ENCODE data around the gene KRT9.
"Not testable (repeated sequence)": the region's sequence is repeated elsewhere in the genome, so short reads cannot be mapped to it uniquely, and the experiment has no call there.

Gene KRT9

DNA sequence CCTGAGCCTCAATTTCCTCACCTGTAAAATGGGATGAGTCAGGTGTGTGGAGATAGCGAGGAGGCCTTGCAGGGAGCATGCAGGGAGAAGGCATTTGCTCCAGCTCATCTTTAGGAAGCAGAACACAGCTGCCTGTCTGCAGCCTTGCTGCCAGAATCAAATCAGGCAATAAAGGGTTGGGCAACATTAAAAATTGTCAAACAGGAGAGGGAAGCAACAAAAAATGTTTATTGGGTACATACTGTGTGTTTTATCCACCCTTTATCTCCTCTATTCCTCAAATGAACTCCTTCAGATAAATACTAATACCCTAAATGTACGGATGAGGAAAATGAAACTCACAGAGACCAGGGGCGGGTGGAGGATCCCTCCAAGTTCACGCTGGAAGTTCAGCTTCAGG lies 28.5 kb upstream of the KRT9 start:
- DNase-seq (ENCODE audit: low read depth): no peak

DNA sequence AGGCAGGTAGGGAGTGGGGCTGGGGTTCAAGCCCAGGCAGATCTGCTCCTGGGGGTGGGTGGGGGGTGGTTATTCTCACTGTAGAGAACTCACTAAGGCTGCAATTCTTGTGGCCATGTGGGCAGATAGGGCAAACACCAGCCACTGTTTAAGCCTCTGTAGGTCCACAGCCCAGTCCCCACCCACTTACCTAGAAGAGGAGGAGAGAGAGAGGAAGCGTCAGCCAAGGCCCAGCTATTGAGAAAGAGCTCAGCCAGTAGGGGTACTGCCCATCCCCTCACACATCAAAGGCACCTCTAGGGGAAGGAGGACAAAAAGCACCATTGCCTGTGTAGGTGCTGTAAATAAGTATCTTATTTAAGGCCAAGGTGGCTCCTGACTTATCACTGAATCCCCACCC lies 27.8 kb upstream of the KRT9 start:
- no peak for DNase-seq (ENCODE audit: low read depth)

DNA sequence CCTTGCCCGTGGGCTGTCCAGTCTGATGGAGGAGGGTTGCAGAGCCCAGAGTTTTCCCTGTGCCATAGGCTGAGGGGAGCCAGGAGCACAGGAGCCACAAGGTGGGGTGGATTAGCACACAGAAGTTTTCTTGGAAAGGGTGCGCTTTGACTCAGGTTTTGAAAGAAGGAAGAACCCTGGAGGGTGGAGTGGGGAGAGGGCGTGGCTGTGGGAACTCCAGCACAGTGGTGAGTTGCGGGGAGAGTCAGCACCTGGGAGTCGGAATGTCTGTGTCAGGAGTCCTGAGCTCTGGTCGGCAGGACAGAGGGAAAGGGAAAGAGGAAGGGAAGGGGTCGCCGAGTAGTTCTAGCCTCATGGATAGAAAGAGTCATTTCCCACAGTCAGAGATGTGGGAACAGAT lies 23.7 kb upstream of the KRT9 start:
- no peak for DNase-seq (ENCODE audit: low read depth)

DNA sequence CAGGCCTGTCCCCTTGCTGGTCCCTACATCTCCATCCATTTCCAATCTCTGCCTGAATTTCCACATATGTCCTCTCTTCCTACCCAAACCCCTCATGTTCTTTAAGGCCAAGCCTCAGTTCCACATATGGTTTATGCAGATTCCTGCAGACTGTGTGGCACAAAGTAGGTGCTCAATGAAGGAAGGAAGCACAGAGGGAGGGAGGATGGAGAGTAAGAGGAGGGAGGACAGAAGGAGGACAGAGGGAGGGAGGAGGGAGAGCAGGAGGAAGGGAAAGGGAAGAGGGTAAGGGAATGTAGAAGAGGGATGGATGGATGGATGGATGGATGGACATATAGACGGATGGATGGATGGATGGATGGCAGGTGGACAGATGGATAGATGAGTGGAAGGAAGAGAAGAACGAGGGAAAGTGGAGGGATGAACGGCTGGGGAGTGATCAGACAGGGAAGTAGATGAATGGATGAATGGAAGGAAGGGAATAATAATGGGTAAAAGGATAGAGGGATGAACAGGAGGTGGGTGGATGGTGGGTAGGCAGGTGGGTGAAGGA lies 22.6 kb upstream of the KRT9 start:
- DNase-seq (ENCODE audit: low read depth): no peak

DNA sequence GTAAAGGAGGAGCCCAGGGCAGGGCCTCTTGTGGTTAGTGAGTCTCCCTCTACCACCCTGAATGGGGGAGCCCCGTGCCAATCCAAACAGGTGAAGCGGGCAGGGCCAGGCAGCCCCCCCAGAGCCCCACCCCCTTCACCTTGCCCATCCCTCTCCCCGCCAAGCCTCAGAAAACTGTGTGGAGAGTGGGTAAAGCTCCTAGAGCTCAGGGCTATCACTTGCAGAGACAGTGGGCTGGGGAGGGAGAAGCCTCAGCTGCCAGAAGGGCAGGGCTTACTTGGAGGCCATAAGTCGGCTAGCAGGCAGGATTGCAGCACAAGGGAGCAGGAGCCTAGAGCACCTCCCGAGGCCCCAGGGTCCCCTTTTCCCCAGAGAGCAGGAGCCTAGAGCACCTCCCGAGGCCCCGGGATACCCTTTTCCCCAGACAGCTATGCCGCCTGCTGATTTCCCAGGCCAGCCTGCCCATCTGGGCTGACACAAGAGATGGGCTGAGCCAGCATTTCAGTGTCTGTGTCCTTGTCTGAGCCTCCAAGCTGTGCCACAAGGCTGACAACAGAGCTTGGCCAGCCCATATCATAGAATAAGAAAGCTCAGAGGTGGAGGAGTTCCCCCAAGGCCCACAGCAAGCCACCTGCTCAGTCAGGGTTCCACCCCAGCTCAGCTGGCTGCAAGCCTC lies 21.6 kb upstream of the KRT9 start:
- no peak for DNase-seq (ENCODE audit: low read depth)

DNA sequence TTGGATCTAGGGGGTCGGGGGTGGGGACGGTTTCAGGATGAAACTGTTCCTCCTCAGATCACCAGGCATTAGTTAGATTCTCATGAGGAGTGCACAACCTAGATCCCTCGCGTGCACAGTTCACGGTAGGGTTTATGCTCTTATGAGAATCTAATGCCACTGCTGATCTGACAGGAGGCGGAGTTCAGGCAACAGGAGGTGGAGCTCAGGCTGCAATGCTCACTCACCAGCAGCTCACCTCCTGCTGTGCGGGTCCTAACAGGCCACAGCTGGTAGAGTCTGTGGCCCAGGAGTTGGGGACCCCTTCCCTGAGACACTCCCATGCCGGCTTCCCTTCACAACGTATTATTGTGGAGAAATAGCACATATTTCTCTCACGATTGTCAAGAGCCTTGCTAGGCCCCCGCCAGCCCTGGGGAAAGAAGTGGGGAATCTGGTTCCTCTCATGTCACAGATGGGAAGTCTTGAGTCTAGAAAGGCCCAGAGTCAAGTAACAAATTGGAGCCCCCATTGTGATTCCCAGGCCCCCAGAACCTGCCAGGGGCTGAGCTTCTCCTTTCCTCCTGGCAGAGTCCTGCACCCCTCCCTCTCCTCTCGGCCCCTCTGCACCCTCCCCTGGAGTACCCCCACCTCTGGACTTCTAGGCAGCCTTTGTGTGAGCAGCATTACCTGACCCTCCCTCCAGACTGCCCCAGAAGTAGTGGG lies 20.9 kb upstream of the KRT9 start:
- DNase-seq (ENCODE audit: low read depth): no peak

DNA sequence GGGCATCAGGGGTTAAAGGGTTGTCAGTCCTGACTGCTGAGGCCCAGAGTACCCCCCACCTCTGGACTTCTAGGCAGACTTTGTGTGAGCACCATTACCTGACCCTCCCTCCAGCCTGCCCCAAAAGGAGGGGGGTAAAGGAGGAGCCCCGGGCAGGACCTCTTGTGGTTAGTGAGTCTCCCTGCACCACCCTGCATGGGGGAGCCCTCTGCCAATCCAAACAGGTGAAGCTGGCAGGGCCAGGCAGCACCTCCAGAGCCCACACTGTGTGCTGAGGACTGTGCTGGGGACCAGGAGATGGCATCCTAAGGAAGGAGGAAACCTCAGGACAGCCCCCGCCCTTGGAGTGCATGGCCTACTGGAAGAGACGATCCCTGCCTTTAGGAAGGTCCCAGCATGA lies 17.4 kb upstream of the KRT9 start:
- DNase-seq (ENCODE audit: low read depth): no peak

DNA sequence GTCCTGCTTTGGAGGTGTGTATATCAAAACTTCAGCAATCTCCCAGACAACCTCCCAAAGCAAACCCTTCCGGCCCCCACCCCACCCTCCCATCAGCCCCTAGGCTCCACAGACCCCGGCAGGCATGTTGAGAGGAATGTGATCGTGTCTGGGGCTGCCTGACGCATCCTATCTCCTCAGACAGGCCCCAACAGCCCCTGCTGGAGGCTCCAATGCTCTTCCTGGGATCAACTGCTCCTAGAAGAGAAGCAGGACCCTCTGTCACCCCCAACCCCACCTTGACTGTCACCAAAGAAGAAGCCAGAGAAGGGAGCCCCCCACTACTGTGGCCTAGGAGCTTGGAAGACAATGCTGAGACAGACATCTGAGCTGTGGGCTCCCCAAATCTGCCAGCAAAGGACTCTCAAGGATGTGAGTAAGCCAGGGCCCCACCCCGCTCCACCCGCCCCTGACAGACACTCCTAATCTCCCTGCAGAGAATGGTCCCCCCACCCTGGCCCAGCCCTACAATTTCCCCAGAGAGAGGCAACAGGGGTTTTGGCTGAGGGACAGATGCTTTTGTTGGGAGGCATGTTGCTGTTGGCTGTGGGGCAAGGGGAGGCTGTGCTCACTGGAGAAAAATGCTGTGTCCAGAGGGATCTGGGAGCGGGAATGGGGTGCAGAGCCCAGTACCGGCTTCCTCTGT lies 16.4 kb upstream of the KRT9 start:
- no peak for DNase-seq (ENCODE audit: low read depth)

DNA sequence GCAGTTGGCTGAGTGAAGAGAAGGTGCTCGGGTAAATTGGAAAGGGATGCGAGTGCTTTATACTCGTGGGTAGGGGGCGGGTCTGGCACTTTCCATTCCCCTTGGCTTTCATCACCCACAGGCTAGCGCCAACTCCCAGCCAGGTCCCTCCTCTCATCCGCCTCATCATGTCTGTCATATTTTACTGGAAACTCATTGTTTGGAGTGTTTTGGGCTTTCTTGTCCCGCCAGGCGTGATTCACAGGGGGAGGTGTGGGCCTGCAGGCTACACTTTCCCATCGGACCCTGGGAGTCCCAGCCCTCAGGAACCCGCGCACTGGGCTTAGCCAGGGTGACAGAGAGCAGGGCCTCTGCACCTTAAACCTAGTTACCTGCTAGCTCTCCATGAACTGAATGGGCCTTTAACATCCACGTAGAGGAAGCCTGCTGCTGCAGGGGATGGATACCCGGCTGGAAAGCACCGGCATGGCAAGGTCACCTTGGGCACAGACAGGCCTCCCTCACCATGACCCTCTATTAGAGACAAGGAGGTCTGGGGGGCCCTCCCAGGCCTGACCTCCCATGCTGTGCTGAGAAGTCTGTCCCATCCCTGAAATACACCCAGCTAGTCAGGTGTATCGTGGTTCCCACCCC lies 15.1 kb upstream of the KRT9 start, which contains the start of gene KRT14:
KRT14 (minus strand) TSS at position 33 of the 633 bp plus-strand sequence. CDS start 61 bp downstream, outside the sequence.
- DNase-seq (ENCODE audit: low read depth): no peak

DNA sequence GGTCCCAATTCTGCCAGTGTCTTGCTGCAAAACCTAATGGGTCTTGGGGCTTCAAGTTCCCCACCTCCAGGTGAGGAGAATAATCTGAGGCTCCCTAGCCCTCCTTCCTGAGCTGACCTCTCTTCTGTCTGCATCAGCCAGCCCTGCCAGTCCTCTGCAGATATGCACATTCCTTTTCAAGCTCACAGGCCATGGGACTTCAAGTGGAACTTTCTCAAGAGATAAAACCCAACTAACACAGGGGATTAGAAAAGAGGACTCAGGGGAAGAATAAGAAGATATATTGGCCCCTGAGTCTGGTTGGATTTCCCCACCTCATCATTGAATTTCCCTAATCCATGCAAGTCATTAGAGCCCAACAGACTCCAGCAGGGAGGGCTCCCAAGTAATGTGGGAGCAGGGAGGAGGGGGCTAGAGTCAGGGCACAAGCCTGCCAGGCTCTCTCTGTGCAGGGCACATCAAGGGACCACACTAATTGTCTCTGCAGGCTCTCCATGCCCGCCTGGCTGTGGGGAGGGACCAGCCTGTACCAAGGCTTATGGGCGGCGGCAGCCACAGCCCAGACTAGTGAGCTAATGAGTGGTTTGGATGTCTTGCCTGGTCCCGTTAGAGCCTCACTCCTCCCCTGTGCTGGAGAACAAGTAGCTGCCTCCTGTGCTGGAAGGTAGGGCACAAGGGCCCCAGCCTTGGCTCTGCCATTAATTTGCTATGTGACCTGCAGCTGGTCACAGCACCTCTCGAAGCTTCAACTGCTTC lies 13.6 kb upstream of the KRT9 start:
- no peak for DNase-seq (ENCODE audit: low read depth)

DNA sequence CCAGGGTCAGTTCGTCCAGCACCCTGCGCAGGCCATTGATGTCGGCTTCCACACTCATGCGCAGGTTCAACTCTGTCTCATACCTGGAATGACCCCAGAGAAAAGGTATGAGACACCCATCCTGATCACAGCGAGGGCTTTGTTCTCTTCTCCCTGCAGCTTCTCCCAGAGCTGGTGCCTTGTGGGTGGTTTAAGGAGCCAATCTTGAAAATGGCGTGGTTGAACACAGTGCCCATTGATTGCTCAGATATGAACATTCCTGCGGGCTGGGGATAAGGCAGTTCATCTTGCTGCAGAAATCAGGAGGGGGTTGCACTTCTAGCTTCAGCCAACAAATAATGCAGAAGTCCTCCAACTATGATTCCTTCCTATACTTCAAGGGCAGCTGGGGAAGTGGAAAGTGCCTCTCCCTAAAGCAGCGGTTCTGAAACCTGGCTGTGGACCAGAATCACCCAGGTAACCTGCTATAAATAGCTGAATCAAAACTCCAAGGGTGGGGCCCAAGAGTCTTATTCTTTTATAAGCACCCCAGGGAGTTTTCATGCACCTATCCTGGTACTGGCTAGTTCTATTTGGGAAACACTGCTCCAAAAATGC lies 12.6 kb upstream of the KRT9 start:
- DNase-seq (ENCODE audit: low read depth): not testable (repeated sequence)

DNA sequence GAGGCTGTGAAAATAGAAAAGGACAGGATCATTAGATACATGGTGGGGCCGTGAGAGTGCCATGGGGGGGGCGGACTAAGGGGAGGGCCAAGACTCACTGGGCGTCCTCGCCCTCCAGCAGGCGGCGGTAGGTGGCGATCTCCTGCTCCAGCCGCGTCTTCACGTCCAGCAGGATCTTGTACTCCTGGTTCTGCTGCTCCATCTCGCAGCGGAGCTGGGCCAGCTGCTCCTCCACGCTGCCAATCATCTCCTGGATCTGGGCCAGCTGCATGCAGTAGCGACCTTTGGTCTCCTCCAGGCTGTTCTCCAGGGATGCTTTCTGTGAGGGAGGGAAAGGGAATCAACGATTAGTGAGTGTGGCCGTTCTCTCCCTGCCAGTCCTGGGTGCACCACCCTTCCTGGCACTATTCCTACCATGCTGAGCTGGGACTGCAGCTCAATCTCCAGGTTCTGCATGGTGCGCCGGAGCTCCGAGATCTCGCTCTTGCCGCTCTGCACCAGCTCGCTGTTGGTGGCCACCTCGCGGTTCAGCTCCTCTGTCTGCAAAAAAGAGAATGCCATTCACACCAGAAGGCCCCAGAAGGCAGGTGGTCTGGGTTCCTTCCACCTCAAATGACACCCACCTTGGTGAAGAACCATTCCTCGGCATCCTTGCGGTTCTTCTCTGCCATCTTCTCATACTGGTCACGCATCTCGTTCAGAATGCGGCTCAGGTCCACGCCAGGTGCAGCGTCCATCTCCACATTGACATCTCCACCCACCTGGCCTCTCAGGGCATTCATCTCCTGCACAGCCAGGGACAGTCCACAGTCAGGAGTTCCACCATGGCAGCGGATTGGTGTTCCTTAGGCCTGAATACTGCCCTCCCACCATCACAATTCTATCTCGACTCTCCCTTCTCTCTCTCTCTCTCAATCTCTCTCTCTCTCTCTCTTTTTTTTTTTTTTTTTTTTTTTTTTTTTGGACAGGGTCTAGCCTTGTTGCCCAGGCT lies 11.6 kb upstream of the KRT9 start:
- DNase-seq (ENCODE audit: low read depth): no peak

DNA sequence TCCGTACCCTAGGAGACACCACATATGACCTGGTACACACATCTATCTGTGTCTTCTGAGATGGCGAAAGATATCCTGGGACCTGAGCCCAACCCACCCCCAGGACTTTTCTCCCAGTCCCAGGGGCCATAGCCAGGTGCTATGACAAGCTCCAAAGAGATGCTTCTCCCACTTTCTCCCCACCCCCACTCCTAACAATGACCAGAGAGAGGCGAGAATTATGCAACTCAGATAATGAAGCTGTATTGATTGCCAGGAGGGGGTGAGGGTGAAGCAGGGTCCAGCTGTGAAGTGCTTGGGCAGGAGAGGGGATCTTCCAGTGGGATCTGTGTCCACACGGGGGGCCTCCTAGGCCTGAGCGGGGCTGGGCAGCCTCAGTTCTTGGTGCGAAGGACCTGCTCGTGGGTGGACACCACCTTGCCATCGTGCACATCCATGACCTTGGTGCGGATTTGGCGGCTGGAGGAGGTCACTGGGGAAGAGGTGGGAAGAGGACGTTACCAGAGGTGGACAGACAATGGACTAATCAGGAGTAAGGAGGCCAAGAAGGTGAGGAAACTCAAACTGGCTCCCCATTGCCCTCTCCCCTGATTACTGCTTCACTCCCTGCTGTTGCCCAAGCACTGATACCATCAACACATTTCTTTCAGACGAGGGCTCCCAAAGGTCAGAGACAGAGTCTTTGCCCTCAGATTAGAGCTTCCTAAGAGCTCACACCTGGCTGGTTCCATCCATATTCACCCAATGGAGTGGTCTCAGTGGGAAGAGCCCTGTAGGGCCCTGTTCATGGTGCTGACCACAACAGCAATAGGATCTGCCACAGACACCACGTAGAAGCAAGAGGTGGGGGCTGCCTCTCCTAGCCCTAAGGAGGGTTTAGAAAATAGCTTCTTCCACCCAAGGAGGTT lies 10.5 kb upstream of the KRT9 start:
- not testable (repeated sequence) for DNase-seq (ENCODE audit: low read depth)

DNA sequence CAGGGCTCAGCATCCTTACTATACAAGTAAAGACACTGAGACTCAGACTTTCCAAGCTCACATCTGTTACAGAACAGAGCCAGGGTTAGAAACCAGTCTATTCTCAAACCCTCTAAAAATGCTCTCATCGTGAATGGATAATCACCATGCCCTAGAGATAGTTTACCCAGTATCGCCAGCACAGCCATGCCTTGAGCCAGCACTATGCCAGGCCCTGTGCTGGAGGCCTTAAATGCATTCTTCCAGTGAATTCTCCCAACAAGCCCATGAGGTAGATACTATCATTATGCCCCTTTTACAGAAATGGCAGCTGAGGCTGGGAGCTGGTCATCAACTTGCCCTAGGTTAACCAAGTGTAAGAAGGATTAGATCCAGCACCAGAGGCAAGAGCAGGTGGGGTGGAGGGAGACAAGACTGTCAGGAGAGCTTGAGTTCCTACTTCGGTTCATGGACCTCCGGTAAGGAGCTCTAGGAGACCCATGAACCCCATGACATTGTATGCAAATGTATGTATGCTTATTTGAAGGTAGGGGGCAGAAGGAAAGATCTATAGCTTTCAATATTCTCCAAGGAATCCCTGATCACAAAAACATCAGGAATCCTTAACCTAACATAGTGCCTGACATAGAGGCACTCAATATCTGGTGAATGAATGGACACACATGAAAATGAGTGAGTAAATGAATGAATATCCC lies 9.7 kb upstream of the KRT9 start:
- no peak for DNase-seq (ENCODE audit: low read depth)

DNA sequence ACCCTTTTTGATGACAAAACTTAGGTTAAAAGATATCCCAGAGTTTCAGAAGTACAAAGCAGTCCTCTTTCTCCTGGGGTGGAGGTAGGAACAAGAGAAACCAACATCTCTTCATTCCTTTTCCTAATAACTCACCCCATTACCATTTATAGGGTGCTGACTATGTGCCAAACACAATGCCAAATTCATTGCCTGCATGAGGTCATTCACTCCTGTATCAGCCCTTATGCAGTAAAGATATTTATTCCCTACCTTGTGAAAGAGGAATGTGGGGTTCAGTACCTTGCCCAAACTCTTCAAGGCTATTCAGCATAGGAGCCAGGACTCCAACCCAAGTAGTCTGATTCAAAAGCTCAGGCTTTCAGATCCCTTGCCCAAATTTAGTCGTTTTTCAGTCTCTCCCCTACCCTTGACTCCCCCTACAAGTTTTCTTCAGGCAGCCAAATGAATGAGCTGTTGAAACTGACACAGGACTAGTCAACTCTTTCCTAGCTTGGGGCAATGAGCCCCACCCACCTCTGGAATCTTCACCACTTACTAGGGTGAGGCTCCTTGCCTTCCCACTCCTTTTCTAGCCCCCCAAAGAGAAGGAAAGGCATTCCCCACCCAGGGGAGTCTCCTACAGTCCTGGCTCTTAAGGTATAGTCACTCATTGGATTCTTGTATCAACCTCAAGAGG lies 9.0 kb upstream of the KRT9 start:
- no peak for DNase-seq (ENCODE audit: low read depth)

DNA sequence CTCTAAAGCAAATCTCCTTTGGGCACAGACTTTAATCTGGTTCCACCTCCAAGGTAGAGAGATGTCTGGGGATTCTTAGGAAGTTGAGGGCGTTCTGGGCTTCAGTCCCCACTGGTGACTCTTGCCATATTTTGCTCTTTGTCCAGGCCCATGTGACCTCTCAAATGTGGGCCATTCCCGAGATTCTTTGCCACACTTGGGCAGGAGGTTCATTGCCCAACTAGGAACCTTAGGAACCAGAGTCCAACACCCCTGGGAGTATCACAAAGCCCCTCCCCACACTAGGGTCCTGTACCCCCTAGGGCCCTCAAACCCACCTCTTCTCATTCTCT lies 8.4 kb upstream of the KRT9 start:
- no peak for DNase-seq (ENCODE audit: low read depth)

DNA sequence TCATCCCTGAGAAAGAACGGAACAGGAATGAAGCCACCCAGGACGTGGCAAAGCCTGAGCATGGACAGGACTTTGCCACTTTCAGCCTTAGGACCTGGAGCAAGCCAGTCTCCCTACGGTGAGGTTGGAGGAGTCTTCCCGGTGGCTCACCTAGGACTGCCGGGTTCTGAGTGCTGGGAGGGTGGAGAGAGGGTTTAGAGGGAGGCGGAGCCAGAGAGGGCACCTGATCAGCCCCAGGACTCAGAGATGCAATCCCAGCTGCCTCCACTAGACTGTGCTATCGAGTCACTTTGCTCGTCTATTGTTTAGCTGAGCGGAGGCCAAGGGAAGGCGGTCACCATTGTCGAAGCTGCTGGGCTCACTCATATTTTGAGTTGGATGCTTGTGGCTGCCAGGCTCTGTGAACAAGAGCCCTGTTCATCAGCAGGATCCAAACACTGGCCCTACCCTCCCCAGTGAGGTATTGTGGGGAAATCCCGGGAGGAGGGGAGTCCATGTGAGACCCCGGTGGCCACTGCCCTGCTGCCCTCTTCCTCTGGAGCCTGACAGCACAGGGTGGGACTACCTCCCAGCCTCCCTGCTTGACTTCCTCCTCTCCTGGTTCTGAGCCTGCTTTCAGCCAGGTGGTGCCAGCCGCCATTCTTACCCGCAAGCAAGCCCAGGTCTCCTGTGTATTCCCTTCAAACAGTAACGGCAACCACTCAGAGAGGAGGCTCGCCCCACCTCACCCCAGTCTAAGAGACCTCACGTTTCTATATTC lies 7.8 kb upstream of the KRT9 start:
- DNase-seq (ENCODE audit: low read depth): peak; percentile 38

Measured in fibroblast of the conjunctiva (primary cell).